Left kidney (tissue), 2 donors: Measurements from ENCODE around the gene ACOX1. TPM values are rescaled to one million over a fixed set of nuclear protein-coding genes. Genes with fewer than 3 reads are reported as not detected.
A peak's percentile ranks its signal among the peaks of the same experiment; 100 is the strongest.

Experiments used
- DNase-seq: peaks from one replicate; pipeline ENCODE4 v3.0.0-alpha.2; 2013
- polyA plus RNA-seq: library from polyadenylated mRNA; unstranded; fragments of 120-200 nt; gene quantifications from one replicate; pipeline ENCODE4 v1.2.1, GENCODE V29; 2013; ENCODE audit not compliant: insufficient read length

Gene ACOX1
- polyA plus RNA-seq, 1 donor, result 39.0 TPM

DNA sequence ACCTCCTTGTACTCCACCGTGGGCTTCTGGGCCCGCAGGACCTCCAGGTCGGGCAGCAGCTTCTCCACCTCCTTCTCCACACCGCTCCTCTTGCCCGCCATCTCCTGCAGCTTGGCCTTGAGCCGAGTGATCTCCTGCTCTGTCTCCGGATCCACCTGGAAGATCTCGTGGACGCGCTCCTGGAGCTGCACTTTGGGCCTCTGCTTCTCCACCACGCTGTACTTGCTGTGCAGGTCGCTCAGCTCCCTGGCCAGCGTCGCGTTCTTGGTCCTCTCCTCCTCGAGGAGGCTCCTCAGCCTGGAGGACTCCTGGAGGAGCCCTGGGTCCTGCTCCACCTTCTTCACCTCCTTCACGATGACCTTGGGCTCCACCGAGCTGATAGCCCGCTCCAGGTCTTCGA, 30.5 kb upstream of the ACOX1 start:
- DNase-seq, result no peak

DNA sequence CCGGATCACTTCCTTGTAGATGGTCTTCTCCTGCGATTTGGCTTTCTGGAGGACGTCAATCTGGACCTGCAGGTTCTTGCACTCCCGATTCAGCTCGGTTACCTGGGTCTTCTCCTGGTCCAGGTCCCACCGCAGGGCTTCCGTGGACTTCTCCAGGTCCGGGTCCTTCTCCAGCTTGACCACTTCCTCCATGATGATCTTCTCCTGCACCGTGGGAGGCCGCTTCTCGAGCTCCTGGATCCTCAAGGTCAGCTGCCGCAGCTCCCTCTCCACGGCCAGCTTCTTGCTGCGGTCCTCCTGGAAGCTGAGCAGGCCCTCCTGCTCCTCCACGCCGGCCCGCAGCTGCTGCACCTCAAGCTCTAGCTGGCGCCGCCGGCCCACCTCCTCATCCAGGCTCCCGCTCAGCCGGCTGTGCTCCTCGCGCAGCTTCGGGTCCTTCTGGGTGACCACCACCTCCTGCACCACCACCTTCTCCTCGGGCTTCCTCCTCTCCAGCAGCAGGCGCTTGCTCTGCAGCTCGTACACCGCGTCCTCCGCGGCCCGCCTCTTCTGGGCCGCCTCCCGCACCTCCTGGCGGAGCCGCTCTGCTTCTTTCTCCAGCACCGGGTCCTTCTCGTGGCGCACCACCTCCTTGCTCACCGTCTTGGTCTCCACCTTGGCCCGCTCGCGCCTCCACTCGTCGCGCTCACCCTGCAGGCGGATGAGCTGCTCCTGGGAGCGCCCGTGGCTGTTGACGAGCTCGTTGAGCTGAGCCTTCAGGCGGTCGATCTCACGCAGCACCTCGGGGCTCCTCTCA, 29.9 kb upstream of the ACOX1 start:
- no peak for DNase-seq

DNA sequence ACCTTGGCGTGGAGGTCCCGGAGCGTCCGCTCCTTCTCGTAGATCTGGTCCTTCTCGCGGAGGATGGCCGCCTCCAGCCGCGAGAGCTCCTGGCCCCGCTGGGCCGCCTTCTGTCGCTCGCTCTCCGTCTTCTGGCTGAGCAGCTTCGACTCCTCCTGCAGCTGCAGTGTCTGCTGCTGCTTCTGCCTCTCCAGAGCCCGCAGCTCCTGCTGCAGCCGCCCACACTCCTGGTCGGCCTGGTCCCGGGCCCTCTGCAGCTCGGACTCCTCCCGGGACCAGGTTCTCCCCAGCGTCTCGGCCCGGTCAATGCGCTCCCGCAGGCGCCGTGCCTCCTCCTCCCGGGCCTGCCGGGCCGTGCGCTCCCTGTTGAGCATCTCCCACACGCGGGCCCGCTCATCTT, 29.2 kb upstream of the ACOX1 start:
- DNase-seq, result no peak

DNA sequence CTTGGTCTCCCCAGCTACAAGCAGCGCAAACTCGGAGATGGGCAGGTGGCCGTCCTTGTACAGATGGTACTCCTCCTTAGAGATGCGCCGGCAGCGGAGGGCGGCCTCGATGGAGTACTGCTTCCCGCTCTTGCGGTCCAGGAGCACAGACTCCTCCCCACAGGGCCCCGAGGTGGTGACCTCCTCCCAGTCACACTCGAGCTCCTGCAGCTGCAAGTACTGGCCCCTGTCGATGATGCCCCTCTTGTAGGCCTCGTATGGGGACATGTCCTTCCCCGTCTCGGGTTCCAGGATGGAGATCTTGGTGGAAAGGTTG, 28.8 kb upstream of the ACOX1 start:
- DNase-seq, result no peak

DNA sequence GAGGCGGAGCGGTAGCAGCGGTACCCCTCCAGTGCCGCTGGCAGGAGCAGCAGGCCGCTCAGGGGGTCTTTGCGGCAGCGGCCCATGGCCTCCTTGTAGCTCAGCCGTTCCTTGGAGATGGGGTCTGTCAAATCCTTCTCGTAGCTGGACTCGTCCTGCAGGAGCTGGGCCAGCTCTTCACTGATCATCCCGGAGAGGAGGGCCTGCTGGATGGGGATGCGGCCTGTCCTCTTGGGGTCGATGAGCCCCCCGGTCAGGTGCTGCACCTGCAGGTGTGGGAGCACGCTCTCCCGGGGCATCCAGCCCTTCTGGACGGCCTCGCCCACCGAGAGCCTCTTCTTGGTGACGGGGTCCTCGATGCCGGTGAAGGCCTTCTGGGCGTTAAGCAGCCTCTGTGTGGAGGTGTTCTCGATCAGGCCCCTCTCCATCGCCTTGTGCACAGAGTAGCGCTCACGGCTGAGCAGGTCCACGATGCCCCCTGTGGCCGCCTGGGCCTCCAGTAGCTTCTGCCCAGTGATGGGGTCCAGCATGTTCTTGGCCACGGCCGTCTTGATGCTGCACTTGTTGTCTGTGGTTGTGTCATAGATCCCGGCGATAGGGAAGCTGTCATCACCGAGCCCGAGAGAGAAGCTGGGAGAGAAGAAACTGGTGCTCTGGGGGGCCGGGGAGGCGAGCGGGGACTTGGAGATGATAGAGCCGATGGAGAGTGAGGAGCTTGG, 28.3 kb upstream of the ACOX1 start:
- DNase-seq, result no peak

DNA sequence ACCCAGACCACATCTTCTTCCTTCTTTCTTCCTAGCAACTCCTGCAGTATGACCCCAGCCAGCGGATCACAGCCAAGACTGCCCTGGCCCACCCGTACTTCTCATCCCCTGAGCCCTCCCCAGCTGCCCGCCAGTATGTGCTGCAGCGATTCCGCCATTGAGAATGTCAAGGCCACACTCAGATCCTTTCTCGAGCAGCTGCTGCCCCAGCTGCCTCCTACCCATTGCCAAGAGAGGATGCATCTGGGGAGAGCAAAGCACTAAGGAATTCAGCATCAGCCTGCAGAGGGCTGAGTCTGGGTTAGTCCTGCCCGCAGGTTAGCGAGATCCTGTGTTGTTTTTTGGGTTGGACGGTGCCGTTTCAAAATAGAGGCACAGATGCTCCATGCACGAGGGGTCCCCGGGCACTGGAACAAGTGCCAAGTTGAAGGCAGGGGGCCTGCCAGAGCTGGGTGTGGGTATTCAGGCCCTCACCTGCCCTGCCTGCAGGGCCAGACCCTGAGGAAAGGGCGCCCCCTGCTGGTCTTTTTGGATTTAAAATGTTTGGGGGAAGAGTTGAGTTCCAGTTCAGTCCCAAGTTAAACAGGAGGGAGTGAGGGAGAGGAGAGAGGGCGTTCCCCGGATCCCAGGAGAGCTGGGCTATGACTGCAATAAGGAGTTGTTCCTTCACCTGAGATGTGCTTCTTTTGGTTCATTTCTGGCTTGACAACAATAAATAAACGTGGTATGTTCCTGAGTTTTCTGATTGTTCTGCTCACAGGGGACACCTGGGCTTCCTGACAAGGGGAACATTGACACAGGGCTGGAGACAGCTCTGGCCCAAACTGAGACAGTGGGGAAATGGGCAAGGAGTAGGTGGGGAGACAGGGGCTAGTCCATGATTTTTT, 26.5 kb upstream of the ACOX1 start:
- peak; percentile 57 for DNase-seq

DNA sequence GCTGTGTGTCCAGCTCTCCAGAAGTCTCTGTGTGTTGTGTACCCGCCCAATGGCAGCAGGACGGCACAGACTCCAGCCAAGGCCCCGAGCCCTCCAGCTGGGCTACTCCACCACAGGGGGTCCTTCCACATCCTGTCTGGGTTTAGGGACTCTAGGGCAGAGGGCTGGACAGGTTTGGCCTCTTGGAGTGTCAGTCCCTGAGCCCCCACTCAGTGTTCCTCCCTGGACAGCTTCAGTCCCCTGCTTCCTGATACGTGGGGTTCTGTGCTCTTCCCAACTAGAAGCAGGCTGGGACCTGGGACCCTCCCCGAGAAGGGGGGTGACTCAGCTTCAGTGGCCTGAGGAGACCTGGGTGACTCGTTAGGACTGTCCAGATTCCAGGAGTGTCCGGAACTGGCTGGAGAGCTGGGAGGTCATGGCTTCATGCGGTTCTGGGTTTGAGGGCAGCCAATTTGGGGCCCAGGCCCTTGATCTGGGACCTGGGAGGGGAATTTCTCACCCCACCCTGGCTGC, 25.8 kb upstream of the ACOX1 start:
- no peak for DNase-seq

DNA sequence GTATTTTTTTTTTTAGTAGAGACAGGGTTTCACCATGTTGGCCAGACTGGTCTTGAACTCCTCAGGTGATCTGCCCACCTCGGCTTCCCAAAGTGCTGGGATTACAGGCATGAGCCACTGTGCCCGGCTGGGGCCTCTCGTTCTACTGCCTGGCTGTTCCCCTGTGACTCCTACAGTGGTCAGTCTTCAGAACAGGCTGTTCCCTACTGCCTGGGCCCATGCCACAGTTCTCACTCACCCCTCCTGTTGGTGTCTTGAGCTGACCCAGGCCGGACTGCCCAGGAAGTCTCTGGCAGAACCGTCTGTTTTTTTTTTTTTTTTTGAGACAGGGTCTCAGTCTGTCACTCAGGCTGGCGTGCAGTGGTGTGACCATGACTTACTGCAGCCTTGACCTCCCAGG, 24.9 kb upstream of the ACOX1 start:
- no peak for DNase-seq

DNA sequence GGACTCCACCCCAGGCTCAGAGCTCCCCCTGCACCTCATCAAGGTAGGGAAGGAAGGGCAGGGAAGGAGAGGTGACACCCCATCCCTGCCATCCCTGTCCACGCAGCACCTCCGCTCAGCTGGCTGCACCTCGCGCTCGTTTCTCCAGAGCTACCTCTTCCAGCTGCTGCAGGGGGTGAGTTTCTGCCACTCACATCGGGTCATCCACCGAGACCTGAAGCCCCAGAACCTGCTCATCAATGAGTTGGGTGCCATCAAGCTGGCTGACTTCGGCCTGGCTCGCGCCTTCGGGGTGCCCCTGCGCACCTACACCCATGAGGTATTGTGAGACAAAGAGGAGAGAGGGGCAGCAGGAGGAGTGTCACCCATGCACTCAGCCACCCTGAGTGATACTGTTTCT, 23.1 kb upstream of the ACOX1 start:
- no peak for DNase-seq

DNA sequence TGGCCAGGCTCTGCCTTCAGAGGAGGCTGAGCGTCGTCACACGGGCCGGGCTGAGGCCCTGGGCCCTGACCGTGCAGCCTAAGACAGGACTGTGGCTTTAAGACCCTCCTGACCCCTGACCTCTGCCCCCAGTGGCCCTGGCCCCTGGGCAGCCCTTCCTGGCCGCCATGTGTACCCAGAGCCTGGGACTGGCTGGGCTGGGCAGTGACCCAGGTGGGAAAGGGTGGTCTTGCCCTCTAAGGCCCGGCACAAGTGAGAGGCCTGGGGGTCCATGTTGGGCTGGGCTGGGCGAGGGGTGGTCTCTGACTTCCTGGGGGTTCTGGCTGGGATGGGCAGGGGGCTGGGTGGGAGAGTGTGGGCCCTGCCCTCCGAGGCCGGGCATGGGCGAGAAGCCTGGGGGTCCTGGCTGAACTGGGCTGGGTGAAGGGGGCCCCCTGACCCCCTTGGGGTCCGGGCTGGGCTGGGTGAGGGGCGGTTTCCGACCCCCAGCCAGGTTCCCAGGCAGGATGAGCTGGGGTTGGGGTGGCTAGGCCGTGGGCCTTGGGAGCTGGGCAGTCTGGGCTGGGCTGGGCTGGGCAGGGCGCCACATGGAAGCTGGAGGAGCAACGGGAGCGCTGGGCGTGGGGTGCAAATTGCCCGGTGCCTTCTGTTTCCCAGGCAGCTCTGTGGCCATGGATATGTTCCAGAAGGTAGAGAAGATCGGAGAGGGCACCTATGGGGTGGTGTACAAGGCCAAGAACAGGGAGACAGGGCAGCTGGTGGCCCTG, 22.0 kb upstream of the ACOX1 start, which contains the start of gene CDK3:
CDK3 (plus strand) TSS at position 101 of the 767 bp plus-strand sequence; CDS start at position 672, 571 bp downstream.
- no peak for DNase-seq

DNA sequence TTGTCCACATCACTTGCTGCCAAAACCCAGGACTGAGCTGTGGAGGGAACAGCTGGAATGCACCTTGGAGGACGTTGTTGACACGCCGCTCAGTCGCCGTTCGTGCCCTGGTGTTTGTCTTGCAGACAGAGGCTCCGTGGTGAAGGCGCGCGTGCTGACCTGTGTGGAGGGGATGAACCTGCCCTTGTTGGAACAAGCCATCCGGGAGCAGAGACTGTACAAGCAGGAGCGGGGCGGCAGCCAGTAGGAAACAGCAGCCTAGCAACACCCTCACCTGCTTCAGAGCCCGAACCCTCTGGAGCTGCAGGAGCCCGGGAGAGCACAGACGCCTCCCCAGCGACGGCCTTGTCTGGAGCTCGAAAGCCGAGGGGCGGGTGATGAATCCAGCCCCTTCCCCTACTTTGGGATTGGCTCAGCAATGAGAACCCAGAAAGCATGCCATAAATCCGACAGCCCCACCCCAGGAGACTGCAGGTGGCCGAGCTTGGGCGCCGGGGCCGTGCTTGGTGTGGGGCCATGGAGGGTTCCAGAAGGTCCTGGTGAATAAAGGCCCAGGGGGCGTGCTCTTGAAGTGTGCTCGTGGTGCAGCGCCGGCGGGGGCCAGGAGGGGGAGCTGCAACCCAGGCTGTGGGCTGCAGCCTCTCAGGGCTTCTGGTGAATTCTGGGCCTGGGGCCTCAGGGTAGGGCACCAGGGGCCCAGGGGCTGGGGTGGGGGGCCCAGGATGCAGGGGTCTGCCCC, 21.2 kb upstream of the ACOX1 start:
- DNase-seq, result no peak

DNA sequence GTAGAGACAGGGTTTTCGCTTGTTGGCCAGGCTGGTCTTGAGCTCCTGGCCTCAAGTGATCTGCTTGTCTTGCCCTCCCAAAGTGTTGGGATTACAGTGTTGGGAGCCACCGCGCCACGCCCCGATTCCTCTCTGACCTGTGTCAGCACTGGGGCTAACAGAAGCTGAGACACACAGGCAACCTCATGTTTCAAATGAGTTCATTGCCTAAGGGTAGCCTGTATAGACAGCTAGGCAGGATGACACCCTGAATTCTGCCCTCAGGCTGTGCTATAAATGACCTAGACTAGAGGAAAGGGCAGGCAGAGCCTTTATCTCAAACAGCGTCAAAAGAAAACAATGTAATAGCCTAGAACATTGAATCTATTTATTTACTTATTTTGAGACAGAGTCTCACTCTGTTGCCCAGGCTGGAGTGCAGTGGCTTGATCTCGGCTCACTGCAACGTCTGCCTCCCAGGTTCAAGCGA, 19.4 kb upstream of the ACOX1 start:
- no peak for DNase-seq

DNA sequence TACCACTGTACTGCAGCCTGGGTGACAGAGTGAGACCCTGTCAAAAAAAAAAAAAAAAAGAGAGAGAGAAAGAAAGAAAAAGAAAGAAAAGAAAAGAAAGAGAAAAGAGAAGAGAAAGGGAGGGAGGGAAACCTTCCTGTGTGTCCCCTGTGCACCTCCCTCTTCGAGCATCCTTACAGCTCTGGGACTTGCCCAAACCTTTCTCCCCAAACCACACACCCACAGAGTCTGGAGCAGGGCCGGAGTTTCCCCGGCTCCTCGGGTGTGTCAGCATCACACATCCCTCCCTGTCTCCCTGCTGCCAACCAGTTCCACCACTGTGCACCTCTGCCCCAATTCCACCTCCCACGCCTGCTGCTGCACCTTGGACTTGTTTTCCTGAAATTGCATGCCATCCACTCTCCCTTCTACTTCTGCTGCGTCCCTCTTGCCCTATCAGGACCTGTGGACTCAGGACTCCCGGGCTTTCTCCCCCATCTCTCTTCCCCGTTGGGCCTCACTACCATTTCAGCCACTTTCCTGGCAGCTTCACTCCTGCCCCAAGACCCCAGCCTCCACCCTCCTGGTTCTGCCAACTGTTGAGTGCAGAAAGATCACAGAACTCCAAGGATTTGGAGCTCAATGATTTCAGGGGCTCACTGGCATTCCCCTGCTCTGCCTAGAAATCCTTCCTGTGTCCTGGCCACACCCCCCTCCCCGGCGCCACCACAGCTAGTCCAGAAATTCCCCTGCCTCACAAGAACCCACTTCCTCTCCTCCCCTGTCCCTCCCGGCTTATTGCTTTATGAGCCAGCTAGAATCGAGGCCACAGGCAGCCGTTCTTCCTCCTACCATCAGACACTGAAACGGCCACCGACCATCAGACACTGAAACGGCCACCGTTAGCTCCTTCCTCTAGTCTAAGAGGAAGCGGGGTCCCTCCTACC, 18.0 kb upstream of the ACOX1 start:
- DNase-seq, result no peak

DNA sequence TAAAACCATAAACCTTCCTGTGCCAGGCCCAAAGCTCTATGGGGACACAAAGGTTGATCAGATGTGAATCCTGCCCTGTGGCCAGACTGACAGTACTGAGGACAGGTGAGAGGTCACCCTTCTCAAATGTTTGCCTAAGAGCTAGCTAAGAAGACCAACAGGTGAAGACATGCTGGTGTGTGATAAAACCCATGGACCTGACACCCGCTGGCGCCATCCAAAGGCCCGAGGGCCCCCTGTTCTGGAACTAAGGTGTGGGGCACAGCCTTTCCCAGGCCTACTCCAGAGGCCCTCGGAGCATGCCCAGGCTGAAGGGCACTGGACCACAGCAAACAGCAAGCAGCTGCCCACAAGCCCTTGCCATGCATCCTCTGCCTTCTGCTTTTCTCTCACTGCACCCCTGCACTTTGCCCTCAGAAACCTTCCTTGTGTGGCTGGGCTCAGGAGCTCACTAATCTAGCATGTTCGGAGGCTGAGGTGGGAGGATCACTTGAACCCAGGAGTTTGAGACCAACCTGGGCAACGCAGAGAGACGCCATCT, 16.5 kb upstream of the ACOX1 start:
- no peak for DNase-seq

DNA sequence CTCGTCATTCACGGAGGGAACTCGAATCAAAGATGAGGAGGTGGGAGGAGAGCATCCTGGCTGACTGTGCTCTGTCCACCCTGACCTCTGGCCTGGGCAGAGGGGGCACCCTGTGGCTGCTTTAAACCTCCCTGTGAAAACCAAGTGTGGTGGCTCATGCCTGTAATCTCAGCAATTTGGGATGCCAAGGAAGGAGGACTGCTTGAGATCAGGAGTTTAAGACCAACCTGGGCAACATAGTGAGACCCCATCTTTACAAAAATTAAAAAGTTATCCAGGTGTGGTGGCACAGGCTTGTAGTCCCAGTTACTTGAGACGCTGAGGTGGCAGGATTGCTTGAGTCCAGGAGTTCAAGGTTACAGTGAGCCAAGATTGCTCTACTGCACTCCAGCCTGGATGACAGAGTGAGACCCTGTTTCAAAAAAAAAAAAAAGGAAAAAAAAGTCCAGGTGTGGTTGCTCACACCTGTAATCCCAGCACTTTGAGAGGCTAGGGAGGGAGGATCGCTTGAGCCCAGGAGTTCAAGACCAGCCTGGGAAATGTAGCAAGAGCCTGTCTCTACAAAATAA, 15.9 kb upstream of the ACOX1 start:
- no peak for DNase-seq

DNA sequence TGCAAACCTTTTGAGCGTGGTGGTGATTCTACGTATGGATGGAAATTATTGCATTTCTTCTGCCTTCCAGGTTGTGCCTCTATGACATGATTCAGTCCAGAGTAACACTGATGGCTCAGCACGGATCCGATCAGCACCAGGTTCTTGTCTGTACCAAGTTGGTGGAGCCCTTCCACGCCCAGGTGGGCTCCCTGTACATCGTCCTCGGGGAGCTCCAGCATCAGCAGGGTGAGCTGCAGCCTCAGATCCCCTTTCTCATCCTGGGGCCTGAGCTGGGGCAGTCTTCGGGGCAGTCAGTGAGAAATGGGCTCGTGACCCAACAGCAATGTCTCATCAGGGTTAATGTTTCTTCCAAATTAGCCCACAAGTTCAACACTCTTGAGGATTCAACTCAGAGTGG, 12.4 kb upstream of the ACOX1 start:
- no peak for DNase-seq

DNA sequence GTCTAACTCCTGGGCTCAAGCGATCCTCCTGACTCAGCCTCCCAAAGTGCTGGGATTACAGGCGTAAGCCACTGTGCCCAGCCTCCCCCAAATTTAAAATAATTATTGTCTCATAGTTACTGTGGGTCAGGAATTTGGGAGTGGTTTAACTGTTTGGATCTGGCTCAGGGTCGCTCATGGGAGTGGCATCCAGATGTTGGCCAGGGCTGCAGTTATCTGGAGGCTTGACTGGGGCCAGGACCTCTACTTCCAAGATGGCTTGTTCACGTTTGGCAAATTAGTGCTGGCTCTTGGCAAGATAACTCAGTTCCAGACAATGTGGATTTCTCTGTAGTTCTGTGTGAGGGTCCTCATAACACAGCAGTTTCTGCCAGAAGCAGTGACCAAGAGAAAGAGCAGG, 8.1 kb upstream of the ACOX1 start:
- DNase-seq, result no peak

DNA sequence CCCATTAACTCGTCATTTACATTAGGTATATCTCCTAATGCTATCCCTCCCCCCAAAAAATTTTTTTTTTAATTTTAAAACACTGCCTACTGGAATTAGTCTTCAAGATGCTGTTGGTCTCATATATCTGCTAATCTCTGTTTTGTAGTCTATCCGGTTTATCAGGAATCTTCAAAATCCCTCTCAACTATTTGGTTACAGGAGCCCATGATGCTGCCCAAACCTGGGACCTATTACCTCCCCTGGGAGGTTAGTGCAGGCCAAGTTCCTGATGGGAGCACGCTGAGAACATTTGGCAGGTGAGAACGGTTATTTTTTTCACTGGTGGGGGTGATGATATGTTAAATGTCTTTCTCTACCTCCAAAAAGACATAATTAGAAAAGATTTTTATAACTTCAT, 7.0 kb upstream of the ACOX1 start:
- no peak for DNase-seq

DNA sequence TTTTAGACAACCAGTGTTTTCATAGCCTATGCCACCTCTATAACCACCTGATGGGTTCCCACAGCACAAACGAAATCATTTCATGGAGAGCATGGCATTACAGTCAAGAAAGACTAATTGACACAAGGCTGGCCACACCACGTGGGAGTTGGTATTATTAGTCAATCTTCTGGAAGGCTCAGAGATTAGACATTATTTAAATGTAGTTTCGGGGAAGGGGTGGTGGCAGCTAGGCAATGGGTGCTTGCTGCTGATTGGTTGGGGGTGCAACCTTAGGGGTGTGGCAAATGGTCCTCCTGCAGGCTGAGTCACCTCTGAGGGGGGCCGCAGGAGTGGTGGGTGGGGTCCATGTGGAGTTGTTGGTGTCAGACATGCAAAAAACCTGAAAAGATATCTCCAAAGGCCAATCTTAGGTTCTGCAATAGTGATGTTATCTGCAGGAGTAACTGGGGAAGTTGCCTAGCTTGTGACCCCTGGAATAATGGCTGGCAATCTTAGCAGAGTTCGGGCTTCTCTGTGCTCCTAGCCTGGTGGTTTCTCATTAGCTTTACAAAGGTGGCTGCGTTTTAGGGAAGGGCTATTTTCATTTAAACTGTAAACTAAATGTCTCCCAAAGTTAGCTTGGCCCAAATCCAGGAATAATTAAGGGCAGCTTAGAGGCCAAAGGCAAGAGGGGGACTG, 4.7 kb upstream of the ACOX1 start:
- DNase-seq, result no peak
